WTC11 (cell line): ENCODE measurements around the gene HSPG2. TPM values are rescaled to one million over a fixed set of nuclear protein-coding genes. Genes with fewer than 3 reads are reported as not detected.

Experiments
- ATAC-seq: fragments of 200-7000 bp; cut with Tn5 transposase; 2 replicates; pipeline ENCODE4 v1.10.0; 2021; ENCODE audit warnings: mild to moderate bottlenecking, moderate library complexity
- CTCF ChIA-PET: fragments of 300-600 bp; sonication (Branson Sonifier 250); formaldehyde crosslinking; loops from one replicate; lab custom pipeline; 2021; ENCODE audit warnings: antibody characterized with exemption; lab: Charles Lee
- POLR2A ChIA-PET: fragments of 350-600 bp; sonication (Branson Sonifier 250); formaldehyde crosslinking; loops from one replicate; lab custom pipeline; 2021; ENCODE audit warnings: antibody characterized with exemption; lab: Charles Lee
- DNase-seq: peaks from one replicate; pipeline ENCODE4 v3.0.0; 2021; ENCODE audit warnings: low spot score
- H3K27ac Mint-ChIP-seq: 2 replicates; pipeline ENCODE4 v1.8.0; 2021; ENCODE audit warnings: mixed read lengths
- H3K27me3 Mint-ChIP-seq: 2 replicates; pipeline ENCODE4 v1.8.0; 2021; ENCODE audit warnings: low read depth, mild to moderate bottlenecking, moderate library complexity, mixed read lengths
- H3K36me3 Mint-ChIP-seq: 2 replicates; pipeline ENCODE4 v1.8.0; 2021; ENCODE audit warnings: mixed read lengths
- H3K4me1 Mint-ChIP-seq: 2 replicates; pipeline ENCODE4 v1.8.0; 2022; ENCODE audit warnings: mixed read lengths
- H3K4me3 Mint-ChIP-seq: 2 replicates; pipeline ENCODE4 v1.8.0; 2021; ENCODE audit warnings: mild to moderate bottlenecking, moderate library complexity, mixed read lengths
- H3K9me3 Mint-ChIP-seq: 2 replicates; pipeline ENCODE4 v1.8.0; 2021; ENCODE audit warnings: mixed read lengths
- ATF2 ChIP-seq: sonication (generic); formaldehyde crosslinking; IDR thresholded peaks from 2 replicates; pipeline ENCODE4 v1.8.1; 2022; ENCODE audit warnings: low read depth, missing genetic modification reagents, borderline replicate concordance
- ERG ChIP-seq: fragments of 250-450 bp; sonication (Bioruptor Pico); IDR thresholded peaks from 2 replicates; pipeline ENCODE4 v1.8.0; 2021; ENCODE audit warnings: mild to moderate bottlenecking
- ETV6 ChIP-seq: sonication (generic); formaldehyde crosslinking; IDR thresholded peaks from 2 replicates; pipeline ENCODE4 v1.8.1; 2022; ENCODE audit warnings: mild to moderate bottlenecking, missing genetic modification reagents
- FOXK1 ChIP-seq: sonication (generic); formaldehyde crosslinking; IDR thresholded peaks from 2 replicates; pipeline ENCODE4 v1.8.0; 2022; ENCODE audit warnings: mild to moderate bottlenecking, moderate library complexity, missing genetic modification reagents
- GRHL2 ChIP-seq: fragments of 250-450 bp; sonication (Bioruptor Pico); IDR thresholded peaks from 2 replicates; pipeline ENCODE4 v1.8.0; 2022; ENCODE audit warnings: mild to moderate bottlenecking, moderate library complexity; ENCODE audit not compliant: insufficient replicate concordance, severe bottlenecking
- HMGXB4 ChIP-seq: sonication (generic); formaldehyde crosslinking; IDR thresholded peaks from 2 replicates; pipeline ENCODE4 v1.8.1; 2023; ENCODE audit warnings: mild to moderate bottlenecking, moderate library complexity, missing genetic modification reagents
- MLX ChIP-seq: sonication (generic); formaldehyde crosslinking; IDR thresholded peaks from 2 replicates; pipeline ENCODE4 v1.8.1; 2023; ENCODE audit warnings: mild to moderate bottlenecking, missing genetic modification reagents, moderate library complexity
- NFE2L1 ChIP-seq: sonication (generic); formaldehyde crosslinking; IDR thresholded peaks from 2 replicates; pipeline ENCODE4 v1.8.1; 2023; ENCODE audit warnings: missing genetic modification reagents
- OVOL2 ChIP-seq: fragments of 250-450 bp; sonication (Bioruptor Pico); IDR thresholded peaks from 2 replicates; pipeline ENCODE4 v1.9.0; 2021; ENCODE audit warnings: mild to moderate bottlenecking, borderline replicate concordance
- PRDM15 ChIP-seq: sonication (generic); formaldehyde crosslinking; IDR thresholded peaks from 2 replicates; pipeline ENCODE4 v1.8.0; 2022; ENCODE audit warnings: missing genetic modification reagents
- PREB ChIP-seq: sonication (generic); formaldehyde crosslinking; IDR thresholded peaks from 2 replicates; pipeline ENCODE4 v1.8.1; 2022; ENCODE audit warnings: mild to moderate bottlenecking, missing genetic modification reagents, moderate library complexity, borderline replicate concordance
- SMAD3 ChIP-seq: sonication (generic); formaldehyde crosslinking; IDR thresholded peaks from 2 replicates; pipeline ENCODE4 v1.8.0; 2022; ENCODE audit warnings: missing genetic modification reagents, mild to moderate bottlenecking, borderline replicate concordance
- SOX15 ChIP-seq: fragments of 250-450 bp; sonication (Bioruptor Pico); IDR thresholded peaks from 2 replicates; pipeline ENCODE4 v1.9.0; 2021; ENCODE audit warnings: mild to moderate bottlenecking
- TCF7 ChIP-seq: sonication (generic); formaldehyde crosslinking; IDR thresholded peaks from 2 replicates; pipeline ENCODE4 v1.8.0; 2022; ENCODE audit warnings: mild to moderate bottlenecking, low read depth, missing genetic modification reagents, moderate library complexity
- TP53 ChIP-seq: sonication (generic); formaldehyde crosslinking; IDR thresholded peaks from 2 replicates; pipeline ENCODE4 v1.8.1; 2023; ENCODE audit warnings: mild to moderate bottlenecking, missing genetic modification reagents
- USF1 ChIP-seq: sonication (generic); formaldehyde crosslinking; IDR thresholded peaks from 2 replicates; pipeline ENCODE4 v1.8.0; 2022; ENCODE audit warnings: mild to moderate bottlenecking, missing genetic modification reagents
- ZBTB43 ChIP-seq: sonication (generic); formaldehyde crosslinking; IDR thresholded peaks from 2 replicates; pipeline ENCODE4 v1.8.1; 2023; ENCODE audit warnings: mild to moderate bottlenecking, missing genetic modification reagents
- ZNF317 ChIP-seq: sonication (generic); formaldehyde crosslinking; IDR thresholded peaks from 2 replicates; pipeline ENCODE4 v1.8.1; 2023; ENCODE audit warnings: low read depth, mild to moderate bottlenecking, moderate library complexity, missing genetic modification reagents, borderline replicate concordance
- ZNF532 ChIP-seq: fragments of 250-450 bp; sonication (Bioruptor Pico); IDR thresholded peaks from 2 replicates; pipeline ENCODE4 v1.9.0; 2021; ENCODE audit warnings: mild to moderate bottlenecking, borderline replicate concordance
- ZNF671 ChIP-seq: fragments of 250-450 bp; sonication (Bioruptor Pico); IDR thresholded peaks from 2 replicates; pipeline ENCODE4 v1.8.0; 2021; ENCODE audit warnings: mild to moderate bottlenecking
- total RNA-seq: library from RNA; stranded (reverse); gene quantifications from 3 replicates; pipeline ENCODE4 v1.2.3, GENCODE V29; 2021

The HSPG2 gene
- total RNA-seq, 1 experiment from 2014 or later, result 120 TPM

- TF ChIP-seq ERG (CRISPR knock-in tag) (no peak), SOX15 (CRISPR knock-in tag) (no peak), HMGXB4 (no peak), USF1 (CRISPR knock-in tag) (no peak), MLX (no peak), SMAD3 (CRISPR knock-in tag) (no peak), ETV6 (CRISPR knock-in tag) (no peak), TP53 (CRISPR knock-in tag) (no peak), ZNF532 (no peak), ZBTB43 (CRISPR knock-in tag) (no peak), PREB (CRISPR knock-in tag) (no peak), GRHL2 (CRISPR knock-in tag) (no peak), FOXK1 (no peak)
- TF ChIP-seq, all 79 proteins: peak for 0
Measured at GRCh38 chr1:21794656-21795055, 142.5 kb downstream of the HSPG2 start (continued).

GRCh38 chr1:21793104-21793503, 144.0 kb downstream of the HSPG2 start:
- no peak for DNase-seq
- ChIA-PET POLR2A (no interaction called here), CTCF (no interaction called here)
- no peak overlapping the region for H3K27ac Mint-ChIP-seq
- peaks cover 8% of the 10 kb centered on the region for H3K36me3 Mint-ChIP-seq
- H3K4me3 Mint-ChIP-seq, result no peak overlapping the region
- H3K27me3 Mint-ChIP-seq, result peaks cover 4% of the 10 kb centered on the region; the same call in 1 of the 2 replicates
- peaks cover 7% of the 10 kb centered on the region for H3K4me1 Mint-ChIP-seq
- no peak for ATAC-seq
- peaks cover 12% of the 10 kb centered on the region for H3K9me3 Mint-ChIP-seq
- no peak for TF ChIP-seq OVOL2
- TF ChIP-seq PRDM15 (CRISPR knock-in tag), result no peak
- no peak for TF ChIP-seq ZNF317 (CRISPR knock-in tag)
- no peak for TF ChIP-seq TCF7 (CRISPR knock-in tag)
- TF ChIP-seq ATF2 (CRISPR knock-in tag), result no peak
- no peak for TF ChIP-seq NFE2L1
- no peak for TF ChIP-seq ZNF671 (CRISPR knock-in tag)
